ENCODE measurements around the gene CDKAL1. TPM values are rescaled to one million over a fixed set of nuclear protein-coding genes. Genes with fewer than 3 reads are reported as not detected.
A peak's percentile ranks its signal among the peaks of the same experiment; 100 is the strongest.

CDKAL1 gene
- total RNA-seq, 1 donor from 2014 or later: 11.9 TPM

- Histone ChIP-seq H3K9me3 (no peaks in the 10 kb centered on the region), H3K27me3 (no peaks in the 10 kb centered on the region), H3K36me3 (no peaks in the 10 kb centered on the region), H3K4me3 (no peak overlapping the region), H3K4me1 (peaks cover 0 to 17% of the 10 kb centered on the region in 2 donors), H3K27ac (no peak overlapping the region)
- no peak for DNase-seq (ENCODE audit: low spot score in 2 of 2)
- no peak for TF ChIP-seq CTCF (IDR thresholded peaks at IDR 0.05)
- intact Hi-C loops (cut with DNase I): loop anchor here (5.0 kb wide), 1 partner anchor 321 kb away; the partner anchor contains the start of gene MBOAT1
Observed at GRCh38 chr6:20532881-20533280, 1.4 kb upstream of the CDKAL1 start.

- no peaks in the 10 kb centered on the region for H3K36me3 ChIP-seq
- peak overlapping the region; percentile 85 for H3K27ac ChIP-seq
- peaks cover 0 to 14% of the 10 kb centered on the region in 2 donors for H3K4me1 ChIP-seq
- TF ChIP-seq CTCF (IDR thresholded peaks at IDR 0.05): no peak
- peak overlapping the region; percentile 69 to 83 for H3K4me3 ChIP-seq
- no peak for DNase-seq (ENCODE audit: low spot score in 2 of 2)
- intact Hi-C loops (cut with DNase I): loop anchor here (1.0 to 5.0 kb wide), 2 partner anchors 133 to 322 kb away; partner anchors contain the start of genes E2F3 and MBOAT1
- no peaks in the 10 kb centered on the region for H3K27me3 ChIP-seq
- H3K9me3 ChIP-seq: no peaks in the 10 kb centered on the region
Observed at GRCh38 chr6:20533746-20534294, 437 bp upstream of the CDKAL1 start.

DNA sequence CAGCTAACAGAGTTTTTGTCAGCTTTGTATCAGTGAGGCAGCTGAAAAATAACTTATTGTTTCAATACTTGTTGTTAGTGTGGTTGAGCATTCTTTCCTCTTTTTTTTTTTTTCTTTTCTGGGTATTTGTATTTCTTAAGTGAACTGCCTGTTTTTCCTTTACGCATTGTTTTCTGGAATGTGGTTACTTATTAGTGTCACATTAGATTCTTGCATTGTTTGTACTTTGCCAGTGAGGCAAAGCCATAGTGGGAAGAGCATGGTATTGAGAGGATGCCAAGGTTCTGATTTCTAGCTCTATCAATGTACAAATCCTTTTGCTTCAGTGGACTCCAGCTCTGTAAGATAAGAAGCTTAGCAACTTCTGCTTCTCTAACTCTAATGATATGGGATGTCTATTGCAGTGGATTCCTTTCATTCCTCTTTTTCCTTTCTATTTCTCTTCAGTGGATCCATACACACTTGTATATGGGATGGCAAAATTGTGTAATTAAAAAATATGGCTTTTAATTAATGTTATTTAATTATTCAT lies 3.9 kb downstream of the CDKAL1 start:
- TF ChIP-seq CTCF (IDR thresholded peaks at IDR 0.05): no peak
- Histone ChIP-seq H3K4me3 (no peak overlapping the region), H3K27me3 (no peaks in the 10 kb centered on the region), H3K4me1 (peaks cover 0 to 12% of the 10 kb centered on the region in 2 donors), H3K9me3 (no peaks in the 10 kb centered on the region), H3K27ac (no peak overlapping the region), H3K36me3 (peaks cover 0 to 8% of the 10 kb centered on the region in 2 donors)
- DNase-seq (ENCODE audit: low spot score in 2 of 2): no peak
- intact Hi-C loops (cut with DNase I): no loop called here

DNA sequence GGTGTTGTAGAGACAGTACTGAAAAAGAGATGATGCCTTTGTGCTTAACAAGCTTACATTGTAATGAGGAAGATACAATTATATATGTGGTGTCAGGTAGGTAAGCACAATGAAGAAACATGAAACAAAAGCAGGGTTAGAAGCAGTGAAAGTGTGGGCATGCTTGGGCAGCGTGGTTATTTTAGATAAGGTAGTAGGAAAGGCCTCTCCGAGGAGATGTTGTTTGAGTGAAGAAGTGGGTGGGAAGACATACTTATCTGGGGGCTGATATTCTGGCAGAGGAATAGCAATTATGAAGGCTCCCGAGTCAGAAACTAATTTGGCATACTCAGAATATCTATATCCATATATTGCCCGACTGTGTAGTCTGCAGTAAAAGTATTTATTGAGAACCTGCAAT lies 4.7 kb downstream of the CDKAL1 start:
- DNase-seq (ENCODE audit: low spot score in 2 of 2): no peak
- no peak overlapping the region for H3K27ac ChIP-seq
- no peak overlapping the region for H3K4me3 ChIP-seq
- H3K9me3 ChIP-seq: no peaks in the 10 kb centered on the region
- TF ChIP-seq CTCF (IDR thresholded peaks at IDR 0.05): no peak
- intact Hi-C loops (cut with DNase I): no loop called here
- peaks cover 0 to 8% of the 10 kb centered on the region in 2 donors for H3K4me1 ChIP-seq
- H3K36me3 ChIP-seq: peaks cover 0 to 8% of the 10 kb centered on the region in 2 donors
- no peaks in the 10 kb centered on the region for H3K27me3 ChIP-seq

DNA sequence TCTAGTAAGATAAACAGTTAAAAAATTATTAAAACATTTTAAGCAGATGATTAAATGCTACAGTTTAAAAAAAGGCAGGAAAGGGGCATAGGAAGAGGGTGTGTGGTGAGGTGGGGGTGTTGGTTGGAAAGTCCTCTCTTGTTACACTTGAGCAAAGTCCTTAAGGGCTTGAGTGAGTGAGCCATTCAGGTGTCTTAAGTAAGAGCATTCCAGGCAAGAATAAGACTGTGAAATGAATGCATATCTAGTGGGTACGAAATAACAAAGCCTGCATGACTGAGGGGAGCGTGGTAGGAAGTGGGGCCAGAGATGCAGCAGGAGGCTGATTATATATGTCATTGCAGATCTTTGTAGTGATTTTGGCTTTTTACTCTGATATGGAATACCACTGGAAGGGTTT lies 5.1 kb downstream of the CDKAL1 start:
- Histone ChIP-seq H3K27me3 (no peaks in the 10 kb centered on the region), H3K4me1 (peaks cover 0 to 7% of the 10 kb centered on the region in 2 donors), H3K9me3 (no peaks in the 10 kb centered on the region), H3K36me3 (peaks cover 0 to 8% of the 10 kb centered on the region in 2 donors), H3K4me3 (no peak overlapping the region), H3K27ac (no peak overlapping the region)
- intact Hi-C loops (cut with DNase I): no loop called here
- no peak for TF ChIP-seq CTCF (IDR thresholded peaks at IDR 0.05)
- DNase-seq (ENCODE audit: low spot score in 2 of 2): no peak

Data from ascending aorta (tissue), 2 donors.